Right forelimb (tissue), 1 donor: ENCODE results near the gene NUBPL.

ENCODE experiments used
- DNase-seq: peaks from one replicate; pipeline ENCODE4 v3.0.0-alpha.2; 2018

The NUBPL gene

GRCh38 chr14:31561155-31561846 lies at the start of gene NUBPL:
TSS of gene NUBPL (plus strand) at chr14:31561404. CDS start at chr14:31561440, 36 bp downstream.
- DNase-seq, result peak; percentile 99

- DNase-seq, result no peak
These were observed 34.1 kb upstream of the NUBPL start for GRCh38 chr14:31527087-31527486.

GRCh38 chr14:31527546-31527945 lies 33.7 kb upstream of the NUBPL start:
- DNase-seq, result no peak

- DNase-seq, result no peak
These were observed 32.2 kb upstream of the NUBPL start for GRCh38 chr14:31529053-31529452.

- no peak for DNase-seq
These were observed 31.1 kb upstream of the NUBPL start for GRCh38 chr14:31530136-31530535.

GRCh38 chr14:31536201-31536960 lies 24.8 kb upstream of the NUBPL start:
- DNase-seq, result no peak

GRCh38 chr14:31541702-31542101 lies 19.5 kb upstream of the NUBPL start:
- no peak for DNase-seq

GRCh38 chr14:31543969-31544799 lies 17.0 kb upstream of the NUBPL start:
- DNase-seq, result no peak

GRCh38 chr14:31544816-31545215 lies 16.4 kb upstream of the NUBPL start:
- no peak for DNase-seq

- no peak for DNase-seq
These were observed 15.9 kb upstream of the NUBPL start for GRCh38 chr14:31545328-31545727.

GRCh38 chr14:31549817-31550216 lies 11.4 kb upstream of the NUBPL start:
- DNase-seq, result no peak

- DNase-seq, result no peak
These were observed 10.6 kb upstream of the NUBPL start for GRCh38 chr14:31550589-31550988.

GRCh38 chr14:31556191-31556590 lies 5.0 kb upstream of the NUBPL start:
- DNase-seq, result no peak

- DNase-seq, result no peak
These were observed 1.3 kb upstream of the NUBPL start for GRCh38 chr14:31559939-31560338.

- DNase-seq, result no peak
These were observed 447 bp upstream of the NUBPL start for GRCh38 chr14:31560759-31561154.

GRCh38 chr14:31564194-31564593 lies 3.0 kb downstream of the NUBPL start:
- DNase-seq, result no peak

- DNase-seq, result no peak
These were observed 5.3 kb downstream of the NUBPL start for GRCh38 chr14:31566456-31566855.

GRCh38 chr14:31567655-31568054 lies 6.5 kb downstream of the NUBPL start:
- DNase-seq, result no peak

- DNase-seq, result no peak
These were observed 7.0 kb downstream of the NUBPL start for GRCh38 chr14:31568161-31568560.

- DNase-seq, result no peak
These were observed 7.5 kb downstream of the NUBPL start for GRCh38 chr14:31568671-31569070.

GRCh38 chr14:31572955-31573354 lies 11.8 kb downstream of the NUBPL start:
- DNase-seq, result no peak

GRCh38 chr14:31576949-31577348 lies 15.7 kb downstream of the NUBPL start:
- no peak for DNase-seq

GRCh38 chr14:31578266-31578665 lies 17.1 kb downstream of the NUBPL start:
- DNase-seq, result no peak
